NCI-H82 (cell line): ENCODE data around the gene GNL3L.
"Not testable (repeated sequence)": the region's sequence is repeated elsewhere in the genome, so short reads cannot be mapped to it uniquely, and the experiment has no call there.

ENCODE experiments used
- DNase-seq: peaks from one replicate; lab custom pipeline; 2025; lab: John Stamatoyannopoulos, UW

The GNL3L gene, protein sequence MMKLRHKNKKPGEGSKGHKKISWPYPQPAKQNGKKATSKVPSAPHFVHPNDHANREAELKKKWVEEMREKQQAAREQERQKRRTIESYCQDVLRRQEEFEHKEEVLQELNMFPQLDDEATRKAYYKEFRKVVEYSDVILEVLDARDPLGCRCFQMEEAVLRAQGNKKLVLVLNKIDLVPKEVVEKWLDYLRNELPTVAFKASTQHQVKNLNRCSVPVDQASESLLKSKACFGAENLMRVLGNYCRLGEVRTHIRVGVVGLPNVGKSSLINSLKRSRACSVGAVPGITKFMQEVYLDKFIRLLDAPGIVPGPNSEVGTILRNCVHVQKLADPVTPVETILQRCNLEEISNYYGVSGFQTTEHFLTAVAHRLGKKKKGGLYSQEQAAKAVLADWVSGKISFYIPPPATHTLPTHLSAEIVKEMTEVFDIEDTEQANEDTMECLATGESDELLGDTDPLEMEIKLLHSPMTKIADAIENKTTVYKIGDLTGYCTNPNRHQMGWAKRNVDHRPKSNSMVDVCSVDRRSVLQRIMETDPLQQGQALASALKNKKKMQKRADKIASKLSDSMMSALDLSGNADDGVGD

DNA sequence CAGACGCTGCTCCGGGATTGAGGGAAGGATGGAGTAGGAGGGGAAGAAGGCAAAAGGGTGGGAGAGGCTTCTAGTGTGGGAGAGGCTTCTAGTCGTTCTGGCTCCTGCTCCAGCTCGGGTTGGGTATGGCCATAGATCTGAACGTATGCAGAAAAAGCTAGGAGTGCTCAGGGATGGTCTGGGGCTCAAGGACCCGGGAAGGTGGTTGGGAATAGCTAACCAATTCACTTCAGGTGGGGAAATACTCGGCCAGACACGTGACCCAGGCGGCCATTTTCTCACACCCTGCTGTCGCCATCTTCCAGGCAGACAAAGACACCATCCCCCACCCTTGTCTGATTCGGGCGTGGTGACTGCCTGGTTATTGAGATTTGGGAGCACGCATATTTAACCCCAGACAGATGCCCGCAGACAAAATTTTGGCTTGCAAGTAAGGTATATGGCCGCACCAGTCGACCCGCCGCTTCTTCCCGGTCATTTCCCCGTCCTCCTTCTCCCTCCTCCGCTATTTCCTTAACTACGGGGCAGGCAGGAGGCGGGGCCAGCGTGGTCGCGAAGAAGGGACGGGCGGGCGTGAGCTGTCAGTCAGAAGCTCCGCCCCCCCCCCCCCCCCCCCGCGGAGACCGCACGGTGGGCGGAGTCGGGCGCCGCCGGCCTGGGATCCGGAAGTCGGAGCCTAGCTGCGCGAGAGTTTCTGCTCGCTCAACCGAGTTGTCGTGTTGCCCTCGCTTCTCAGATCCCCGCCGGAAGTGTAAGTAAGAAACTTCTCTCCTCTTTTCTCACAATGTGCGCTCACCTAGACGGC is at the start of gene GNL3L:
Gene GNL3L (plus strand): TSS at position 668 of the 805 bp plus-strand sequence. CDS start 2,348 bp downstream, outside the sequence.
- DNase-seq: peak; percentile 93

GRCh38 chrX:54482839-54483593 is 47.0 kb upstream of the GNL3L start:
- DNase-seq: no peak

GRCh38 chrX:54483946-54484345 is 46.1 kb upstream of the GNL3L start:
- DNase-seq: no peak

DNA sequence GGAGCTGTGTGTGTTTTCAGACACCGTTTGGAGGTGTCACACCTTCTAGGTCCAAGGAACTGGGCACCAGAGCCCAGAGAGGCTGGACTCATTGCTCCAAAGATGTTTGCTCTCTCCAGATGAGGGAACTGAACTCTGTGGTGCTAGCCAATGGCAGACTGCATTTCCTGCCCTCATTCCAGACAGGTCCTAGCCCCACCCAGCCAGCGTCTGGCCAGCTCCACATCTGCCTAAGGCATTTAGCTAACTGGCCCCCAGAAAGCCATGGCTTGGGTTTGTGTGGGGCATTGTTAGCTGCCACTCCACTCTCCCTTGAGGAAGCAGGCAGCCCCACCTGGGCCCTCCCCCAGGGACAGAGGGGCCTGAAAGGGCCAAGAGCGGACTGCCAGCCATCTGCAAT is 45.4 kb upstream of the GNL3L start:
- no peak for DNase-seq

DNA sequence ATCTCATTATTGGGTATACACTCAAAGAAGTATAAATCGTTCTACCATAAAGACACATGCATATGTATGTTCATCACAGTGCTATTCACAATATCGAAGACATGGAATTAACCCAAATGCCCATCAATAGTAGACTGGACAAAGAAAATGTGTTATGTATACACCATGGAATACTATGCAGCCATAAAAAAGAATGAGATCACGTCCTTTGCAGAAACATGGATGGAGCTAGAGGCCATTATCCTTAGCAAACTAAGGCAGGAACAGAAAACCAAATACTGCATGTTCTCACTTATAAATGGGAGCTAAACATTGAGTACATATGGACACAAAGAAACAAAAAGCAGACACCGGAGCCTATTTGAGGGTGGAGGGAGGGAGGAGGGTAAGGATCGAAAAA is 40.2 kb upstream of the GNL3L start:
- DNase-seq: not testable (repeated sequence)

DNA sequence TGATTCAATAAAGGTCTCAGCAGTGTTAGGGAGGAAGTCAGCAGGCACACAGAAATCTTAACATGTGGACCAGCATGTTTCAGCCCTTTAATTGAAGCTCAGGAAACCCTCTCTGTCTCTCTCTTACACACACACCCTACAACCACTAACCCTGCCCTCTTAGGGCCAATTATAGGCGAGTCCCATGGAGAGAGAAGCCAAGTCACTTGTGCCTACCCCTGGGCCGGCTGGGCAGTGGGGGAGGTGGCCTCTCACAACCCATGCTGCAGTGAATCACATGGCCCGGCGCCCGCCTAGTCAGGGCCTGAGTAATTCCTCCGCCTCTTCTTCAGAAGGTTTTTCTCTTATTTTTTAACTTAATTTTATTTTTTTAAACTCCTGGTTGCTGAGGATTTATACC is 37.7 kb upstream of the GNL3L start:
- peak; percentile 9 for DNase-seq

GRCh38 chrX:54494166-54494988 is 35.6 kb upstream of the GNL3L start:
- DNase-seq: no peak

- DNase-seq: peak; percentile 52
These were observed 34.8 kb upstream of the GNL3L start for GRCh38 chrX:54494989-54495813.

- peak; percentile 83 for DNase-seq
These were observed 34.1 kb upstream of the GNL3L start, which contains the start of gene FGD1 for GRCh38 chrX:54495814-54496516. Gene FGD1, minus strand, starts transcription at chrX:54496234. Its CDS starts 802 bp downstream, at chrX:54495432.

DNA sequence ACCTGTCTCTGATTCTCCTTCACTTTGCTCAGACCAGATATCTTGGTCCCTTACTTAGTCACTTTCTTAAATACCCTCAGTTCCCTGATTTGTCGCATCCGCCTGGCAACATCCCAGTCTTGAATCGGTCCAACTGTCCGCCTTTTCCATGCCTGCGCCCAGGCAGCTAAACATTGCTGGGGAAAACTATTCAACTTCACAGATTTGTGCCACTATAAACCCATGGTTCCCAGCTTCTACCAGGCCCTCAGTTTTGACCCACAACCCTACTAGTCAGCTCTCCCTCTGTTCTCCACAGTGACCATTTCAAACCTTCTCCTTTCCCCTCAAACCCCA is 33.5 kb upstream of the GNL3L start:
- DNase-seq: no peak

DNA sequence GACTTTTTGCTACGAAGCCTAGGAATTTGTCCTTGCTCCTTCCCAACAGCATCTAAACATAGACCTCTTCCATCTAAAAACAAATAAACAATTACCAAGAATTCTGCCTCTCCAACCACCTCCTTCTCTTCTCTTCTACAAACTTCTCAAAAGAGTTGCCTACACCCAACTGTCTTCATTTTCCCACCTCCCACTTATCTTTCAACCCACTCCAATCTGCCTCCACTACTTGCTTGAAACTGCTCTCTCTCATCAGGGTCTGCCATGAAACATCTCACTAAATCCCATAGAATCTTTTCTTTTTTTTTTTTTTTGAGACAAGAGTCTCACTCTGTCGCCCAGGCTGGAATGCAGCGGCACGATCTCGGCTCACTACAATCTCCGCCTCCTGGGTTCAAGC is 33.1 kb upstream of the GNL3L start:
- DNase-seq: no peak

GRCh38 chrX:54509400-54509799 is 20.6 kb upstream of the GNL3L start:
- DNase-seq: no peak

GRCh38 chrX:54529151-54529550 is 868 bp upstream of the GNL3L start:
- DNase-seq: peak; percentile 85

- DNase-seq: peak; percentile 37
These were observed 410 bp downstream of the GNL3L start for GRCh38 chrX:54530357-54530900.

DNA sequence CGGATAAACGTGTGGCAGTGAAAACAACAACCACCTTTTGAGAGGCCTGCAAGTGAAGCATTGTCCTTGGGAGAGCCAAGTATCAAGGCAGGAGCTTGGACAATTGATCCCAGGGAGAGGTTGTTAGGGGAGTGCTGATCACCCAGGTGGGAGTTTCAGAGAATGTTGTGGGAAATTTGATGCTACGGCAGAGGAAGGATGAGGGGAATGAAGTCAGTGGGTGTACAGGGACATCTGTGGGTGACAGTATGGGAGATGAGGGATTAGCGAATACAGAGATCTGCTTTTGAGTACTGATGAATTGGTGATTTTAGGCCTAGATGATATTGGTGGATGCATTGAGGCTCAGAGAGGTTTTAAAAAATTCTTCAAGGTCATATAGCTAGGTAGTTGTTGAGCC is 4.3 kb downstream of the GNL3L start:
- no peak for DNase-seq

DNA sequence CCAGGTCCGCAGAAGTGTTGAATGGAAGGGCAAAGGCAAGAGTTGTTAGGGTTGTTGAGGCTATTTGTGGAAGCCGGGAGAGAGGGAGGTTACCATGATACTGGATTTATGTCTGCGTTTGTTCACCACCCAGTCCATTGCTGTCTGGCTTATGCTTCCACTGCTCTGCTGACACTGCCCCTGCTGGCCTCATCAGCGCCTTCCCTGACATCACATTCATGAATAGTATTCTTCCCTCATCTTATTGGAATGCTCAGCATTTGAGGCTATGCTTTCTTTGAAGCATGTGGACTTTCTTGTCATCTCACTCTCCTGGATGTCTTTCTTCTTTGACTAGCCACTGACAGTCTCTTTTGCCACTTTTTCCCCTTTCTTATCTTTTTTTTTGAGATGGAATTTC is 10.3 kb downstream of the GNL3L start:
- DNase-seq: no peak

- DNase-seq: not testable (repeated sequence)
These were observed 12.2 kb downstream of the GNL3L start for GRCh38 chrX:54542239-54542638.

DNA sequence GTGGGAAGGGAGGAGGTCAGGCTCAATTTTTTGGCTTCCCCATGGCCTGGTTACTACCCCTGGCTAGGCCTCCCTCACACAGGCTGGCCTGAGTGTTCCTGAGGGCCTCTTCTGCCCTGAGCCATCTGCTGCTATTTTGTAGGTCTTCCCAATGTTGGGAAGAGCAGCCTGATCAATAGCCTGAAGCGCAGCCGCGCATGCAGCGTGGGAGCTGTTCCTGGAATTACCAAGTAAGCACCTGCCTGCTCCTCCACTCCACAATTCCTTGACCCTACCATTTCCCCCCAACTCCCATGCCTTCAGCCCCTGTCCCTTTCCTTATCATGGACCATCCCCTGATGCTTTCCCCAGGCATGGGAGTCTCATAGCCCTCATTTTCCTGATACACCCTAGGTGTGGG is 20.8 kb downstream of the GNL3L start:
- DNase-seq: no peak

- DNase-seq: no peak
These were observed 21.8 kb downstream of the GNL3L start for GRCh38 chrX:54551801-54552200.
